ENCODE results near the gene KCNMB3.

Gene KCNMB3

DNA sequence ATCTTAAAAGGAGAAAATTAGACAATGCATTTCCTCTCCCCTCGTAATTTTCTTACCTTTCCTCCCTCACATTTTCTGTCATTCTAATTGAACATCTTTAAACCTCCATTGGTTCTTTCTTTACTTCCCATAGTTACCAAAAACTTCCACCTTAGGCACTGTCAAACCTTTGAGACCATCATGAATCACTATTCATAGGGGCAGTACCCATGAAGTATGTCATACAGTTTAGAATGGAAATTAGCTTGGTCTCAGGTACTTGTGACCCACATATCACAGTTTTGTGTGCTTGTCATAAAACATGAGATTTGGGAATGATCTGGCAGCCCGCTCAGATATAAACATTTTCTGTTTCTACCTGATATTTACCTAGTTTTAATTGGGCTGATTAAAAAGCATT, 50.1 kb downstream of the KCNMB3 start:
- no peak for DNase-seq (ENCODE audit: low read depth in 2 of 3, low spot score in 2 of 3)

GRCh38 chr3:179196700-179197099, 54.2 kb downstream of the KCNMB3 start:
- no peak for DNase-seq (ENCODE audit: low read depth in 2 of 3, low spot score in 2 of 3)

DNA sequence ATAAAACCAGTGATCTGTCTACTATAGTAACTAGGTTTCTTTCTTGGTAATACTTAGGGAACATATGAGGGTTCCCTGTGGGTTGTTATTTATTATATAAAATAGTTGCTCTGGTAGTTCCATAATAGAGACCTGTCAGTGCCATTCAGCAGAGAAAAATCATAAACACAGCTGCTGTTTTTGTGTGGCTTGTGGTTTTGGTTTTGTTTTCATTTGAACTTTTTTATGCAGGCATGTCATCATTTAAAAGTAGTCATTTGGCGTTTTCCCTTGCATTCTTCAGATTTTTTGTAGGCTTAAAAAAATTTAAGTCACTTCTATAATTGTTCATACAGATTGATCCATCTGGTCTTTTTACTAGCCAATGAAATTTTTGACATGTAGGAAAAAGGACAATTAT, 54.8 kb downstream of the KCNMB3 start:
- DNase-seq (ENCODE audit: low read depth in 2 of 3, low spot score in 2 of 3): no peak

- no peak for DNase-seq (ENCODE audit: low read depth in 2 of 3, low spot score in 2 of 3)
Measured at GRCh38 chr3:179194931-179195330, 56.0 kb downstream of the KCNMB3 start.
